K562 (cell line): ENCODE results near the gene PAPOLB. TPM values are rescaled to one million over a fixed set of nuclear protein-coding genes. Genes with fewer than 3 reads are reported as not detected.

Experiments used
- ATAC-seq: fragments of 200-7000 bp; cut with Tn5 transposase; 3 replicates; pipeline ENCODE4 v1.9.1; 2020; ENCODE audit warnings: moderate library complexity
- BruUV-seq: library from RNA; stranded (reverse); fragments of 400-500 nt; replicated peaks from 2 replicates; lab custom pipeline; 2021; lab: Mats Ljungman, UMichigan
- CTCF ChIA-PET: fragments of 300-600 bp; formaldehyde crosslinking; extraction: SDS; loops from one replicate; lab custom pipeline; 2021; ENCODE audit warnings: low intra/inter-chr PET ratio; lab: Yijun Ruan, JAX
- POLR2A ChIA-PET: fragments of 300-600, 350-650 bp; sonication (Branson Sonifier 250); formaldehyde crosslinking; extraction: SDS; loops from one replicate; lab custom pipeline; 2021; ENCODE audit warnings: antibody characterized with exemption, inconsistent platforms; lab: Yijun Ruan, JAX
- DNase-seq, 4 experiments: peaks; one replicate each; pipeline versions ENCODE4 v3.0.0 to v3.0.0-alpha.2; 2011 to 2018; ENCODE audit warnings: low spot score in 3 of 4, mixed read lengths in 3 of 4; ENCODE audit errors: extremely low read depth in 1 of 4
- FAIRE-seq: peaks from 2 replicates; lab custom pipeline; 2011; peaks lifted over from hg19 to GRCh38; lab: Jason Lieb, UNC
- H2AFZ ChIP-seq: 2 replicates; pipeline ENCODE4 v1.6.0; 2011; ENCODE audit warnings: low read depth, low read length, control low read depth, inconsistent platforms
- H3K27ac ChIP-seq: fragments of 200-600 bp; 3 replicates; pipeline ENCODE4 v1.8.0; 2011; ENCODE audit warnings: low read depth, mild to moderate bottlenecking, control low read depth, inconsistent platforms, low read length, moderate library complexity, mixed read lengths; ENCODE audit errors: extremely low read depth
- H3K27me3 ChIP-seq, 2 experiments: fragments of 300-600 bp in 1 of 2; 2 replicates in 1 of 2; 3 replicates in 1 of 2; pipeline versions ENCODE4 v1.6.0 to v1.8.0; 2011; ENCODE audit warnings: inconsistent platforms in 2 of 2, low read length in 2 of 2, mild to moderate bottlenecking in 1 of 2, mixed read lengths in 1 of 2, moderate library complexity in 1 of 2; ENCODE audit not compliant: control insufficient read depth in 2 of 2, insufficient read depth in 2 of 2
- H3K36me3 ChIP-seq: fragments of 300-600 bp; 3 replicates; pipeline ENCODE4 v1.8.0; 2011; ENCODE audit warnings: mild to moderate bottlenecking, low read length, inconsistent platforms; ENCODE audit not compliant: control insufficient read depth, insufficient read depth
- H3K4me1 ChIP-seq, 2 experiments: fragments of 200-600 bp in 1 of 2; replicated peaks in 1 of 2; 2 replicates in 1 of 2; 3 replicates in 1 of 2; pipeline versions ENCODE4 v1.5.1 to v1.8.0; 2011; ENCODE audit warnings: inconsistent platforms in 2 of 2, low read length in 2 of 2, mild to moderate bottlenecking in 1 of 2, mixed read lengths in 1 of 2, moderate library complexity in 1 of 2; ENCODE audit not compliant: control insufficient read depth in 2 of 2, insufficient read depth in 2 of 2
- H3K4me2 ChIP-seq: 2 replicates; pipeline ENCODE4 v1.6.1; 2011; ENCODE audit warnings: low read length, control low read depth, inconsistent platforms, mixed read lengths; ENCODE audit not compliant: insufficient read depth
- H3K4me3 ChIP-seq: fragments of 200-600 bp; sonication (generic), shearing (Covaris generic); 2 replicates; pipeline ENCODE4 v1.5.1; 2016; ENCODE audit warnings: control low read depth, inconsistent platforms
- H3K79me2 ChIP-seq: fragments of 200-600 bp; 3 replicates; pipeline ENCODE4 v1.8.0; 2011; ENCODE audit warnings: low read length, inconsistent platforms; ENCODE audit not compliant: control insufficient read depth, insufficient read depth
- H3K9ac ChIP-seq, 2 experiments: 2 replicates each; pipeline versions ENCODE4 v1.6.0 to v1.6.1; 2011; ENCODE audit warnings: low read depth in 2 of 2, low read length in 2 of 2, control low read depth in 1 of 2, inconsistent platforms in 1 of 2, mild to moderate bottlenecking in 1 of 2, mixed read lengths in 1 of 2; ENCODE audit not compliant: insufficient read depth in 1 of 2
- H3K9me1 ChIP-seq: one replicate; pipeline ENCODE4 v1.6.0; 2011; ENCODE audit warnings: inconsistent platforms, mild to moderate bottlenecking, low read length, moderate library complexity; ENCODE audit not compliant: control insufficient read depth, insufficient read depth
- H3K9me3 ChIP-seq: replicated peaks from 2 replicates; pipeline ENCODE4 v1.5.1; 2011; ENCODE audit warnings: low read depth, low read length, inconsistent platforms; ENCODE audit not compliant: control insufficient read depth, insufficient read depth
- H4K20me1 ChIP-seq: replicated peaks from 2 replicates; pipeline ENCODE4 v1.6.1; 2011; ENCODE audit warnings: low read length, inconsistent platforms, mixed read lengths; ENCODE audit not compliant: control insufficient read depth, insufficient read depth
- BMI1 ChIP-seq: fragments of 150-350 bp; IDR thresholded peaks from 2 replicates; pipeline ENCODE4 v1.6.1; 2014; ENCODE audit warnings: low read length
- CHD2 ChIP-seq: IDR thresholded peaks from 2 replicates; pipeline ENCODE4 v1.6.1; 2011; ENCODE audit warnings: low read depth, low read length
- FOXA3 ChIP-seq, 2 experiments: fragments of 450-650 bp in 1 of 2; sonication (generic) in 1 of 2; formaldehyde crosslinking; IDR thresholded peaks in 1 of 2; conservative IDR thresholded peaks in 1 of 2; 2 replicates each; pipeline versions ENCODE4 v1.4.0 to v1.8.0; 2020 to 2022; ENCODE audit warnings: mild to moderate bottlenecking in 2 of 2, missing genetic modification reagents in 1 of 2
- WGBS: fragments of 100-300 bp; shearing (Covaris generic); methylation state at CpG from one replicate; pipeline ENCODE4 v1.1.6; 2016; ENCODE audit warnings: low coverage, mixed read lengths; ENCODE audit not compliant: insufficient coverage; ENCODE audit errors: missing lambda C conversion rate; 5-methylcytosine and 5-hydroxymethylcytosine counted together
- in situ Hi-C: fragments of 300-500 bp; cut with MboI; formaldehyde crosslinking; loops from 4 replicates; pipeline ENCODE4 v1.15.0; 2018; ENCODE audit warnings: inconsistent platforms, mixed read lengths
- intact Hi-C: fragments of 100-400 bp; cut with micrococcal nuclease; formaldehyde crosslinking; loops from 2 replicates; pipeline ENCODE4 v1.14.2; 2022
- polyA plus RNA-seq, 8 experiments: library from polyadenylated mRNA; depleted of rRNA in 4 of 8; stranded (reverse) in 5 of 8; unstranded in 3 of 8; fragments of >200 nt; fragmentation: Nextera tagmentation in 2 of 8; fragmentation: Illumina TruSeq in 1 of 8; extraction: Ambion mirVana in 2 of 8; extraction: Trizol in 1 of 8; gene quantifications; 2 replicates each; pipeline versions ENCODE4 v1.2.1 to v1.2.3, GENCODE V29; 2011 to 2014; ENCODE audit warnings: inconsistent platforms in 1 of 8, missing spikeins in 1 of 8
- total RNA-seq, 7 experiments: library from RNA; depleted of rRNA in 6 of 7; stranded (reverse); fragments of >200 nt in 6 of 7; fragmentation: Illumina TruSeq in 2 of 7; extraction: Trizol in 2 of 7; gene quantifications; 2 replicates each; pipeline versions ENCODE4 v1.2.1 to v1.2.3, GENCODE V29; 2011 to 2021; ENCODE audit warnings: low replicate concordance in 1 of 7
- TF ChIP-seq, protein P1 (sequence below), 2 experiments: fragments of 450-650 bp in 1 of 2; IDR thresholded peaks; 2 replicates each; pipeline ENCODE4 v1.6.1; 2011 to 2017; ENCODE audit warnings: low read depth in 2 of 2, antibody characterized with exemption in 1 of 2, borderline replicate concordance in 1 of 2, low read length in 1 of 2, mild to moderate bottlenecking in 1 of 2, mixed read lengths in 1 of 2; ENCODE audit not compliant: control insufficient read depth in 1 of 2

PAPOLB gene
- total and polyA plus RNA-seq, 9 of the 15 experiments (the other 6 are each of a cell fraction or from before 2014, with no cell fraction given): 0.04 to 0.33 (median 0.16) TPM; not detected in 4

DNA sequence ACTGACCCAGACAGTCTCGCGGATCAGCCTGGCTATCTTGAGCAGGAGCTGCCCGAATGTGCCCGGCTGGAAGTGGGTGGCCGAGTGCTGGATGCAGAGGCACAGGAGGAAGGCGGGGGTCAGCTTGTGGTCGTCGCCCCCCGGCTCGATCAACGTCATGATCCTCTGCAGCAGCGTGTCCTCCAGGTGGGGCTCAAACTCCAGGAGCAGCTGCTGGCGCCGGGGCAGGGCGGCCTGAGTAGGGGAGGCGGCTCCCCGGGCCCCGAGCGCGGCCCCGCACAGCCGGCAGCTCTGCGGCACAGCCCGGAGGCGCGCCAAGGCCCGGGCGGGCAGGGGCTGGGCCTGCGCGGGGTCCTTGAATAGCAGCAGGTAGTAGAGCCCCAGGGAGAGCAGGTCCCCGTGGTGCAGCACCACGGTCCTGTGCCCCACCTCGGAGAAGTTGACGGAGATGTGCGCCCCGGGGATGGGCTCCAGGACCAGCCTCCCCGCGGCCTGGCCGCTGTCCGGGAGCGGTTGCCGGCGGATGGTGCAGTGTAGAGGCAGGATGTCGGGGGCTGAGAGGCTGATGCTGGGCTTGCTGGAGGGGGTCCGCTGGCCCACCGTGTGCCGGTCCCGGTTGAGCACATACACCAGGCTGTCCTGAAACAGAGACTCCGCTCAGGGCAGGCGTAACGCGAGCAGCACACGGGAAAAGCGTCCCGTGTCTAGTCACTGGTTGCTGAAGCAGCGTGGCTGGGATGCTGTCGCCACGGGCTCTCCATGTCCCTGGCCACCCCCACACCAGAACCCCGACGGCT, 27.0 kb downstream of the PAPOLB start:
- Histone ChIP-seq H3K79me2 (no peaks in the 10 kb centered on the region; the same call in 2 of the 3 replicates), H3K27ac (no peak overlapping the region), H3K9me3 (no peaks in the 10 kb centered on the region), H3K4me3 (no peak overlapping the region), H3K4me2 (no peak overlapping the region), H3K4me1 (peaks cover 3 to 35% of the 10 kb centered on the region in 2 experiments; a peak in 3 of 5 replicates), H3K27me3 (no peaks in the 10 kb centered on the region), H3K36me3 (no peaks in the 10 kb centered on the region), H4K20me1 (peaks cover 5% of the 10 kb centered on the region), H3K9me1 (no peaks in the 10 kb centered on the region), H3K9ac (no peak overlapping the region)
- DNase-seq (no peak), ATAC-seq (no peak), FAIRE-seq (no peak)
- WGBS: 93% methylated on average over 24 of the region's 60 CpGs
- ChIA-PET POLR2A (no interaction called here), CTCF (no interaction called here)
- intact Hi-C loops (no loop called here), in situ Hi-C loops (no loop called here)
- BruUV-seq: no TSS peak
- TF ChIP-seq CHD2: no peak
- TF ChIP-seq BMI1: no peak
- no peak for TF ChIP-seq FOXA3 (CRISPR knock-in tag; conservative IDR thresholded peaks at IDR 0.05 in 1 of 2, IDR thresholded peaks at IDR 0.05 in 1 of 2)
- TF ChIP-seq, protein P1, sequence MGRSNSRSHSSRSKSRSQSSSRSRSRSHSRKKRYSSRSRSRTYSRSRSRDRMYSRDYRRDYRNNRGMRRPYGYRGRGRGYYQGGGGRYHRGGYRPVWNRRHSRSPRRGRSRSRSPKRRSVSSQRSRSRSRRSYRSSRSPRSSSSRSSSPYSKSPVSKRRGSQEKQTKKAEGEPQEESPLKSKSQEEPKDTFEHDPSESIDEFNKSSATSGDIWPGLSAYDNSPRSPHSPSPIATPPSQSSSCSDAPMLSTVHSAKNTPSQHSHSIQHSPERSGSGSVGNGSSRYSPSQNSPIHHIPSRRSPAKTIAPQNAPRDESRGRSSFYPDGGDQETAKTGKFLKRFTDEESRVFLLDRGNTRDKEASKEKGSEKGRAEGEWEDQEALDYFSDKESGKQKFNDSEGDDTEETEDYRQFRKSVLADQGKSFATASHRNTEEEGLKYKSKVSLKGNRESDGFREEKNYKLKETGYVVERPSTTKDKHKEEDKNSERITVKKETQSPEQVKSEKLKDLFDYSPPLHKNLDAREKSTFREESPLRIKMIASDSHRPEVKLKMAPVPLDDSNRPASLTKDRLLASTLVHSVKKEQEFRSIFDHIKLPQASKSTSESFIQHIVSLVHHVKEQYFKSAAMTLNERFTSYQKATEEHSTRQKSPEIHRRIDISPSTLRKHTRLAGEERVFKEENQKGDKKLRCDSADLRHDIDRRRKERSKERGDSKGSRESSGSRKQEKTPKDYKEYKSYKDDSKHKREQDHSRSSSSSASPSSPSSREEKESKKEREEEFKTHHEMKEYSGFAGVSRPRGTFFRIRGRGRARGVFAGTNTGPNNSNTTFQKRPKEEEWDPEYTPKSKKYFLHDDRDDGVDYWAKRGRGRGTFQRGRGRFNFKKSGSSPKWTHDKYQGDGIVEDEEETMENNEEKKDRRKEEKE (IDR thresholded peaks at IDR 0.05; ENCODE audit: borderline replicate concordance in 1 of 2, control insufficient read depth in 1 of 2, low read depth in 2 of 2, low read length in 1 of 2): no peak
- TF ChIP-seq, all 486 proteins: peak for 0
- no peak overlapping the region for H2AFZ ChIP-seq
